Heart right ventricle (tissue), 16 donors: ENCODE data around the gene ACVR1. TPM values are rescaled to one million over a fixed set of nuclear protein-coding genes. Genes with fewer than 3 reads are reported as not detected.

Experiments used
- ATAC-seq, 8 donors: fragments of 200-7000 bp; cut with Tn5 transposase; one replicate each; pipeline ENCODE4 v1.9.1; 2020; ENCODE audit warnings: mild to moderate bottlenecking in 8 of 8, moderate library complexity in 8 of 8, moderate number of reproducible peaks in 1 of 8
- DNase-seq, 2 donors: peaks; one replicate each; pipeline ENCODE4 v3.0.0-alpha.2; 2020
- H3K27ac ChIP-seq, 10 donors: fragments of 200-600 bp; sonication (generic) in 2 of 10; one replicate each; pipeline versions ENCODE4 v1.5.0 to v1.8.0; 2020 to 2022; ENCODE audit warnings: mild to moderate bottlenecking in 3 of 10
- H3K27me3 ChIP-seq, 7 donors: fragments of 200-600 bp; one replicate each; pipeline ENCODE4 v1.8.0; 2021 to 2022; ENCODE audit warnings: mild to moderate bottlenecking in 2 of 7
- H3K36me3 ChIP-seq, 9 donors: fragments of 200-600 bp; sonication (generic) in 1 of 9; one replicate each; pipeline versions ENCODE4 v1.5.0 to v1.8.0; 2020 to 2022; ENCODE audit warnings: mild to moderate bottlenecking in 2 of 9
- H3K4me1 ChIP-seq, 9 donors: fragments of 200-600 bp; sonication (generic) in 1 of 9; one replicate each; pipeline versions ENCODE4 v1.5.0 to v1.8.0; 2020 to 2022; ENCODE audit warnings: mild to moderate bottlenecking in 4 of 9
- H3K4me3 ChIP-seq, 10 donors: fragments of 200-600 bp; sonication (generic) in 2 of 10; one replicate each; pipeline versions ENCODE4 v1.5.0 to v1.8.0; 2020 to 2022; ENCODE audit warnings: mild to moderate bottlenecking in 7 of 10, moderate library complexity in 2 of 10
- H3K9me3 ChIP-seq, 11 donors: fragments of 200-600 bp in 10 of 11; sonication (generic) in 2 of 11; one replicate each; pipeline versions ENCODE4 v1.5.0 to v1.8.0; 2013 to 2022; ENCODE audit warnings: mild to moderate bottlenecking in 2 of 11, control low read depth in 1 of 11, moderate library complexity in 1 of 11
- WGBS, 2 donors: extraction: QIAGEN DNeasy Blood & Tissue Kit; methylation state at CpG; one replicate each; pipeline ENCODE4 v1.1.7; 2013; ENCODE audit warnings: inconsistent platforms in 1 of 2; 5-methylcytosine and 5-hydroxymethylcytosine counted together
- intact Hi-C, 10 donors: fragments of 100-400 bp; cut with DNase I; formaldehyde crosslinking; loops; one replicate each; pipeline versions ENCODE4 v1.11.1 to v1.14.2; 2022
- polyA plus RNA-seq, 2 donors: library from polyadenylated mRNA; stranded (reverse); fragments of 200-250 nt; gene quantifications; one replicate each; pipeline ENCODE4 v1.2.3, GENCODE V29; 2013
- total RNA-seq, 10 donors: library from RNA; stranded (reverse); fragmentation: NEBNext Ultra II Directional in 3 of 10; extraction: Animal tissue kit (Norgen Biotek cat#: 25700) in 3 of 10; gene quantifications; one replicate each; pipeline versions ENCODE4 v1.2.1 to v1.2.4, GENCODE V29; 2021 to 2023
- TF ChIP-seq, protein P1 (sequence below), 9 donors: fragments of 200-600 bp; sonication (generic) in 2 of 9; IDR thresholded peaks; one replicate each; pipeline versions ENCODE4 v1.5.0 to v1.8.0; 2021 to 2022; ENCODE audit warnings: antibody characterized with exemption in 9 of 9, mild to moderate bottlenecking in 5 of 9, moderate library complexity in 1 of 9
- donor health status: Arrhythmogenic right ventricular cardiomyopathy.
- donor health status: ischemic (EF 13 %, LVEDD 7.1; RV severe dilation, severe dysfunction).
- donor health status: healthy with polysubstance abuse.
- donor health status: DM: no; HTN: yes; CAD: no.
- donor health status: DM: no; HTN: no; CAD: no.
- donor health status: ischemic (EF 25% LVEDD 6.9; RV normal size, moderate dysfunction).
- donor health status: ischemic (EF 25% LVEDD 5.7; RV mildly dilated, moderate dysfunction).
- donor health status: healthy.
- donor health status: DM: yes; HTN: yes; CAD: no.
- donor health status: Ischemic cardiomyopathy.
- donor health status: ischemic (EF 35%, LVEDD 5.7; RV mildly dilated, moderate dysfunction).
- donor health status: nonischemic (EF 11% LVEDD 7.7; RV severe dilation, severe dysfunction).
- donor health status: DM: yes; HTN: yes; CAD: no.
- donor health status: PGD.
- donor health status: ischemic (EF 29% LVEDD 5.4; RV normal size, mild dysfunction).
- donor health status: nonischemic (EF 23%, LVEDD 6.1; RV moderate dilation, normal function).

The ACVR1 gene
- total and polyA plus RNA-seq, 12 donors = 4.2 to 32.7 (median 22.2) TPM

DNA sequence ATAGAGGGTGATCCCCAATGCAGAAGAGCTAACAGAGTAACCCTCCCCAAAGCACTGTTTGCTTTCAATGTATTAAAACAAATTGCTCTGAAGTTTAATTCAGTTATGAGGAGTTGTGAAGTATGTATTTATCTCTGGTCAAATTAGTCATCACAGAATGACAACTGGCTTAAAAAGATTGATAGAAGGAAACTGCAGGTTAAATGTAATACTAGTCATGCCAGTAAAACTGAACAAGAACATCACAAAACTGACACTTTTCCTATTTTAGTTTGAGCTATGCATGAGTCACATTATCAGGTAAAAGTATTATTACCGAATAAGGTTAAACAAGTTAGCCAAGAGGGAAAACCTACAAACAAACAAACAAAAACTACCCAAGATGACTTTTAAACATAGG lies 148.4 kb downstream of the ACVR1 start:
- Histone ChIP-seq H3K27me3 (no peaks in the 10 kb centered on the region), H3K36me3 (peaks cover 0 to 90% (median 6%) of the 10 kb centered on the region in 9 donors), H3K4me1 (no peaks in the 10 kb centered on the region), H3K9me3 (peaks cover 0 to 43% (median 12%) of the 10 kb centered on the region in 11 donors), H3K27ac (no peak overlapping the region), H3K4me3 (no peak overlapping the region)
- WGBS, 2 donors = 98 to 100% methylated on average over 1 of the region's 1 CpG
- TF ChIP-seq, protein P1, sequence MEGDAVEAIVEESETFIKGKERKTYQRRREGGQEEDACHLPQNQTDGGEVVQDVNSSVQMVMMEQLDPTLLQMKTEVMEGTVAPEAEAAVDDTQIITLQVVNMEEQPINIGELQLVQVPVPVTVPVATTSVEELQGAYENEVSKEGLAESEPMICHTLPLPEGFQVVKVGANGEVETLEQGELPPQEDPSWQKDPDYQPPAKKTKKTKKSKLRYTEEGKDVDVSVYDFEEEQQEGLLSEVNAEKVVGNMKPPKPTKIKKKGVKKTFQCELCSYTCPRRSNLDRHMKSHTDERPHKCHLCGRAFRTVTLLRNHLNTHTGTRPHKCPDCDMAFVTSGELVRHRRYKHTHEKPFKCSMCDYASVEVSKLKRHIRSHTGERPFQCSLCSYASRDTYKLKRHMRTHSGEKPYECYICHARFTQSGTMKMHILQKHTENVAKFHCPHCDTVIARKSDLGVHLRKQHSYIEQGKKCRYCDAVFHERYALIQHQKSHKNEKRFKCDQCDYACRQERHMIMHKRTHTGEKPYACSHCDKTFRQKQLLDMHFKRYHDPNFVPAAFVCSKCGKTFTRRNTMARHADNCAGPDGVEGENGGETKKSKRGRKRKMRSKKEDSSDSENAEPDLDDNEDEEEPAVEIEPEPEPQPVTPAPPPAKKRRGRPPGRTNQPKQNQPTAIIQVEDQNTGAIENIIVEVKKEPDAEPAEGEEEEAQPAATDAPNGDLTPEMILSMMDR (IDR thresholded peaks at IDR 0.05) = no peak
- ATAC-seq (no peak), DNase-seq (no peak)
- intact Hi-C loops = no loop called here

DNA sequence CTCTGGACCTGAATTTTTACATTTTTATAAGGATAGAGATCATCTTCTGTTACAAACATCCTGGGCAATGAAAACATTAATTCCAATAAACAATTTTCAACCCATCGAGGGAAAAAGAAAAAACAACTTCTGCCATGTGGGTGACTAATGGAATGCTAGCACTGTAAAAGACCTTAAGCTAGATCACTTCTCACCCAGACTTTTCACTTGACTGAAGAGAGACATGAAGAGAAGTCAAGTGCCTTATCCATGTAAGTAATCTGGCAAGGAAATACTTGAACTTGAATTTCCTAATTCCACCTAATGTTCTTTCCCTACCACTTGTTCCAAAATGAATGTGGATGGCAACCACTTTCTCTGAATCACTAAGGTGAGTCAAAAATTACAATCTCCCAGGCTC lies 149.2 kb downstream of the ACVR1 start:
- Histone ChIP-seq H3K27ac (no peak overlapping the region), H3K4me1 (no peaks in the 10 kb centered on the region), H3K9me3 (peaks cover 0 to 51% (median 17%) of the 10 kb centered on the region in 11 donors), H3K27me3 (no peaks in the 10 kb centered on the region), H3K4me3 (no peak overlapping the region), H3K36me3 (peaks cover 0 to 90% (median 6%) of the 10 kb centered on the region in 9 donors)
- DNase-seq = no peak
- no peak for ATAC-seq
- WGBS, 2 donors = 91 to 97% methylated on average over 1 of the region's 1 CpG
- intact Hi-C loops = no loop called here
- TF ChIP-seq, protein P1 (IDR thresholded peaks at IDR 0.05) = no peak

DNA sequence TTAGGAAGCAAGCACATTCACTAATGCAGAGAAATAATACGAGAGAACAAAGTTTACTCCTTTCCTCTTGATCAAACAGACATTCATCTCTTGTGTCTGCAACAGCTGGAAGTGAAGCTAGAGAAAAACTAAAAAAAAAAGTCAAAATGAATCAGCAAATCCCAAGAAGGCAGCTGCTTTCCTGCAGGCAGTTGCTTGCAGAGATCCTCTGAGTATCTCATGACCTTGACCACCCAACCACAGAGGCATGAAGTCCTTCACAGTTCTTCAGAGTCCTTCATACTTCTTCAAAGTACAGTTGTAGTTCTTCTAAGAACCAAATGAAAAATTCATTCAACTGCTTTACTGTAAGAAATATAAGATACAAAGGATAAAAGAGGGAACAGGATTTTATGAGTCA lies 150.3 kb downstream of the ACVR1 start:
- TF ChIP-seq, protein P1 (IDR thresholded peaks at IDR 0.05) = no peak
- Histone ChIP-seq H3K27me3 (no peaks in the 10 kb centered on the region), H3K4me3 (no peak overlapping the region), H3K27ac (no peak overlapping the region), H3K36me3 (peaks cover 0 to 89% (median 0%) of the 10 kb centered on the region in 9 donors), H3K9me3 (peaks cover 0 to 53% (median 18%) of the 10 kb centered on the region in 11 donors), H3K4me1 (no peaks in the 10 kb centered on the region)
- no peak for ATAC-seq
- WGBS, 2 donors = 95 to 100% methylated on average over 1 of the region's 1 CpG
- intact Hi-C loops = no loop called here
- no peak for DNase-seq

DNA sequence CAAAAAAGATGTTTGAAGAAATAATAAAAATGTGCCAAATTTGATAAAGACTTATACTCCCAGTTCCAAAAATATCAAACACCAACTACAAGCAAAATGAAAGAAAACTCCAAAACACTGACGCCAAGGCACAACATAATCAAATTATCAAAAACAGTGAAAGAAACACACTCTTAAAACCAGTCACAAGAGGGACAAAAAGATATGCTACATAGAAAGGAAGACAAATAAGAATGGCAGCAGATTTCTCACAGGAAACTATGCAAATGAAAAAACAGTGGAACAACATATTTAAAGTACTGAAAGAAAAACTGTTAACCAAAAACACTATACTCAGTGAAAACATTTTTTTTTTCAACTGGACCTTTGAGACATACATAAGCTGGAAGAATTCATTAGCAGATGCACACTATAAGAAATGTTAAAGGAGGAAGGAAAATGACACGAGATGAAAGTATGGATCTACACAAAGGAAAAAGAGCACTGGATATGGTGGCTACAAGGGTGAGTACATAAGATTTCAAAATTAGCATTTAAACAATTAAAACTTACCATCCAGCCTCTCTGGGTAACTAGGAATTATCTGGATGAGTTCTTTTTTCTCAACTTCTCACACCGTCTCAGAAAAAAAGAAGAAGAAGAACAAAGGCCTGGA lies 153.4 kb downstream of the ACVR1 start:
- no peaks in the 10 kb centered on the region for H3K27me3 ChIP-seq
- DNase-seq (no peak), ATAC-seq (no peak)
- no peak overlapping the region for H3K4me3 ChIP-seq
- H3K36me3 ChIP-seq = peaks cover 0 to 86% (median 0%) of the 10 kb centered on the region in 9 donors
- no peaks in the 10 kb centered on the region for H3K4me1 ChIP-seq
- WGBS, 2 donors = 97% methylated on average over 3 of the region's 3 CpGs
- H3K9me3 ChIP-seq = peaks cover 0 to 46% (median 18%) of the 10 kb centered on the region in 11 donors
- intact Hi-C loops = no loop called here
- no peak overlapping the region for H3K27ac ChIP-seq
- TF ChIP-seq, protein P1 (IDR thresholded peaks at IDR 0.05) = no peak
